Activated naive CD4-positive, alpha-beta T cell treated with anti-CD3 and anti-CD28 coated beads, Interleukin-2, amount 10 ng/mL, durations not matched to agents 7 days and 5 days (primary cell): ENCODE measurements around the gene UQCC5.

ENCODE experiments used
- CTCF ChIA-PET: fragments of 350-600 bp; sonication (Branson Sonifier 250); formaldehyde crosslinking; loops from one replicate; lab custom pipeline; 2021; ENCODE audit warnings: antibody characterized with exemption; lab: Charles Lee
- DNase-seq: peaks from one replicate; pipeline ENCODE4 v3.0.0-alpha.2; 2020
- H3K27ac Mint-ChIP-seq: one replicate; pipeline ENCODE4 v1.8.0; 2021; ENCODE audit warnings: mild to moderate bottlenecking, moderate library complexity, mixed read lengths
- H3K27me3 Mint-ChIP-seq: one replicate; pipeline ENCODE4 v1.8.0; 2021; ENCODE audit warnings: mild to moderate bottlenecking, mixed read lengths
- H3K36me3 Mint-ChIP-seq: one replicate; pipeline ENCODE4 v1.8.0; 2021; ENCODE audit warnings: mixed read lengths
- H3K4me1 Mint-ChIP-seq: one replicate; pipeline ENCODE4 v1.8.0; 2021; ENCODE audit warnings: mixed read lengths
- H3K4me3 Mint-ChIP-seq: one replicate; pipeline ENCODE4 v1.8.0; 2021; ENCODE audit warnings: mild to moderate bottlenecking, moderate library complexity, mixed read lengths
- H3K9me3 Mint-ChIP-seq: one replicate; pipeline ENCODE4 v1.8.0; 2021; ENCODE audit warnings: mixed read lengths

Gene UQCC5

DNA sequence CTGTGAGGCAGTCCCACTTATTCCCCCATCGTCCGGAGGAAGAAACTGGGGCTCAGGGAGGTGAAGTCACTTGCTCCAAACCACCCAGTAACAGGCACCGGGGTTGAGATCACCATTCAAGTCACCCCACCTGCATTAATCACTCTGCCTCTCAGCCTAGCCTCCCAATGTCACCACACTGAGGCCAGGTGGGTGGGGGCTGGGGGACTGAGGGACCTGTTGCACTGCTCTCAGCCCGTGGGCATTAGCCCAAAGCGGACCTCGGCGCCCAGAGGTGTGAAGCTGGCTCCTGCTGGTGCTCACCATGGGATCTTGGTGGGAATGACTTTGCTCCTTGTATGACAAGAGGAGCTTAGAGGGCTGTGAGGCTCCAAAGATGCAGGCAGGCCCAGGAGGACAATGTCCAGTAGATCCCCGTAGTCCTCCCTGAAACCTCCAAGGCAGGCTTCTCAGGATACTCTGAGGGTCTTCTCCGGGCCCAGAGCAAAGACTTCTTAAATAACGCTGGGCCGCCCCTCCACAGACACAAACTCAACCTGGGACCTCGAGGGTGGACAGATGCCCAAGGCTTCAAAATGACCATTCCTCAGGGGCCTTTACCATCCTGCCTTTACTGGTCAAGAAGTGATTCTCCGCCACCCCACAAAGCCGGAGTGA lies 4.4 kb upstream of the UQCC5 start:
- CTCF ChIA-PET, result no interaction called here
- Mint-ChIP-seq H3K9me3 (no peaks in the 10 kb centered on the region), H3K36me3 (peaks cover 3% of the 10 kb centered on the region), H3K4me3 (peak overlapping the region; percentile 71), H3K4me1 (peaks cover 25% of the 10 kb centered on the region), H3K27ac (no peak overlapping the region), H3K27me3 (peaks cover 8% of the 10 kb centered on the region)
- DNase-seq, result peak; percentile 20

DNA sequence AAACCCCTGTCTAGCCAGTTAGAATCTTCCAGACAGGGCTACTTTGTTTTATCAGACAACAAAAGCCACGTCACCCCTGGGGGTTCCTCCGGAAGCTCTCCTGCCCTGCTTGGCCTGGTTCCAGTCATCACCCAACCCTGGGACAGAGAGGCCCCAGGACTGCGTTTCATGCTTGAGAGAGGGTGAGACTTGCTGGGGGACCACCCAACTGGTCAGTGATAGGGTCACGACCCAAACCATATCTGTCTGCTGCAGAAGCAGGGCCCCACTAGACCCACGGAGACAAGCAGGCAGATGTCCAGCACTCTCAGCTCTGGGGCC lies 3.9 kb upstream of the UQCC5 start:
- H3K36me3 Mint-ChIP-seq, result peaks cover 5% of the 10 kb centered on the region
- H3K9me3 Mint-ChIP-seq, result no peaks in the 10 kb centered on the region
- peaks cover 30% of the 10 kb centered on the region for H3K4me1 Mint-ChIP-seq
- H3K27me3 Mint-ChIP-seq, result peaks cover 8% of the 10 kb centered on the region
- CTCF ChIA-PET, result no interaction called here
- H3K27ac Mint-ChIP-seq, result no peak overlapping the region
- peak overlapping the region; percentile 71 for H3K4me3 Mint-ChIP-seq
- DNase-seq, result peak; percentile 26

DNA sequence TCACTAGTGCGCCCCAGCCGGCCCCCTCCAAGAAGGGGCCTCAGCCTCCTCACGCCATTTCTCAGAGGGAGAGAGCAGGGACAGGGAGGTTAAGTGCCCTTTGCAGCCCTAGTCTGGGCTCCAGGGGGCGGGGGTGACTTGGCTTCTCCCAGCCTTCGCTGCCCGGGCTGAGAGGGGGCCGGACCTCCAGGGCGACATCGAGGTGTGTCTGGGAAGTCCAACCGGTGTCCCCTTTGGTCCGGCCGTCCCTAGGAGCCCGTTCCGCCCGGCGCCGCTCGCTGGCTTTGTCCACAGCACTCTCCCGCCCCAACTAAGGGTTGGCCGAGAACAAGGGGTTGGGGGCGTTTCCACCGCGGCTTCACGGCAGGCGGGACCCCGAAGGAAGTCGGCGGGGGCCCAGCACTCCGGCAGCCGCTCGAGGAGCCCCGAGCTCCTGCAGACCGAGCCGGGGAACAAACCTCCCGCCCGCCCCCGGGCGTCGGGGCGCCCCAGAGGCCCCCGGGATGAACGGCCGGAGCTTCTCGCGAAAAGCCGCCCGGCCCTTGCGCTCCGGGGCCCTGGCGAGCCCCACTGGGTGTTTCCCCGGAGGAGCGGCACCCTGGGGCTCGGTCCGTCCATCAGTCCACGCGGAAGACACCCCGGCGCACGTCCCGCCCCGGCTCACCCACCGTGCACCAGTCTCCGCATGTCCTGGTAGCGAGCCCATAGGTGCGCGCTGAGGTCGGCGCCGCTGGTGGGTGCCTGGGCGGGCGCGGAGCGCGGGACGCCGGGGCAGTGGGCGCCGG lies 3.4 kb upstream of the UQCC5 start:
- Mint-ChIP-seq H3K36me3 (peaks cover 10% of the 10 kb centered on the region), H3K27ac (no peak overlapping the region), H3K4me3 (peak overlapping the region; percentile 71), H3K27me3 (peaks cover 8% of the 10 kb centered on the region), H3K9me3 (no peaks in the 10 kb centered on the region), H3K4me1 (peaks cover 36% of the 10 kb centered on the region)
- peak; percentile 64 for DNase-seq
- CTCF ChIA-PET, result no interaction called here

DNA sequence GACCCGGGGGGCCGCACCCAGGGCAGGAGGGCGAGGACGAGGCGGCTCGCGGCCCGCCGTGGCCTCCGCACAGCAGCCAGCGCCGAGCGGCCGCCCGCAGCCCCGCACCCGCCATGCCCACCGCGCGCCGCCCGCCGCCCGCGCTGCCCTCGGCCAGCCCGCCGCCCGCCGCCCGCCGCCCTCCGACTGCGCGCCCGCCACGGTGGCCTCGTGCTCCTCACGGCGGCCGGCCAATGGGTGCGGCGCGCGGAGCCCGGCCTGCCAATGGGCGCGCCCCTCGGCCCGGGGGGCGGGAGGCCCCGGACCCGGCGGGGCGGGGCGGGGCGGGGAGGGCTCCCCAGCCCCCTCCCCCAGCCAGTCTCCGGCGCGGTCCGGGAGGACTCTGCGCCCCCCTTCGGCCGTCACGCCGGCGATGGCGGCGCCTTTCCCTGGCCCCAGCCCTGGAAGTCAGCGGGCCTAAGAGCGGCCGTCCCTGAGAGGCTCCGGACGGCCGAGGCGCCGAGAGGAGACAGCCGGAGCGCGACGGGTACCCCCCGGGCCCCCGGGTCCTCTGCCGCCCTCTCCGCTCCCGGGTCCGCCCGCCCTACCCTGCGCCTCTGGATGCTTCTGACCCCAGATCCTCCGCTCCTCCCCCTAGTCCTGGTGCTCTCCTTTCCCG lies 2.7 kb upstream of the UQCC5 start, which contains the start of gene NT5DC2:
Gene NT5DC2, minus strand, starts transcription at position 235 of the 658 bp plus-strand sequence. Its CDS starts 120 bp downstream, at position 115.
- CTCF ChIA-PET, result no interaction called here

DNA sequence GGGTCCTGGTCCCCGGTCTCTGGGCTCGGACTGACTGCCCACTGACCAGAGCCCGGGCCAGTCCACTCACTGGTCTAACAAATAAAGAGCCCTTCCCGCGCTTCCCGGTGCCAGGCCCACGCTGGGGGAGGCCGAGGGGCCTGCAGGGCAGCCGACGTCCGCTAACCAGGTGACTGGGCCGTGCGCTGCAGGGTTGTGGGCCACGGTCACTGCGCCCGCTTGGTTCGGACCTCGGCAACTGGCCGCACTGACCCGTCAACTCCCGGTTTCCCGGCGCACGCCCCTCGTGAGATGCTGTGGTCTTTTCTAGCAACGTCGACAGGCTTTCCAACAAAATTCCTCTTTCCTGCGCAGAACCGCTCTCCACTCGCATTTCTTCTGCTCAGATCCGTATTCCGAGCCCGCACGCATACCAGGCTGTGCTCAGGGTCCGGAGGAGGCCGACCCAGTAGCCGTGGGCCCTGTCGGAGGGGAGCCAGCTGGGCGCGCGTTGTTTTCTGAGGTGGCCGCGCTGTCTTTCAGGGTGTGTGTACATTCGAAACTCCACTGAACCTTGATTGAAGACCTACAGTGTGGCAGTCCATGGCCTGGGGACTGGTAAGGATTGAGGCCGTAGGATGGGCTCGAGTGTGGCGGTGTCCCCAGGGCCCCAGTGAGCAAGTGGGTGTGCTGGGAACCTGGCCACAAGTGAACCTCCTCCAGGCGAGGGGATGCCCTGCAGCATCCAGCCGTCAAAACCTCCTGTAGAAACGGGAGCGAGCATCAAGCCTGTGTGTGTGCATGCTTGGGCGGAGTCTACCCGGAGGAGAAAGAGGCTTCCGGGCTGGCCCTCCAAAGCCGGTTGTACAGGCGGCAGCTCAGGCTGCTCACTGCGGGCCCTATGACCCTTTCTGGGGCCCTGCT lies 1.9 kb upstream of the UQCC5 start:
- Mint-ChIP-seq H3K27ac (no peak overlapping the region), H3K9me3 (no peaks in the 10 kb centered on the region), H3K36me3 (peaks cover 21% of the 10 kb centered on the region), H3K4me1 (peaks cover 49% of the 10 kb centered on the region), H3K27me3 (peaks cover 8% of the 10 kb centered on the region), H3K4me3 (peak overlapping the region; percentile 75)
- CTCF ChIA-PET, result no interaction called here
- DNase-seq, result peak; percentile 20

More for the DNA sequence above, 2.7 kb upstream of the UQCC5 start, which contains the start of gene NT5DC2:
- Mint-ChIP-seq H3K4me3 (peak within 1 kb of the TSS; percentile 75), H3K9me3 (no peaks in the 10 kb centered on the region), H3K36me3 (peaks cover 15% of the 10 kb centered on the region), H3K27ac (no peak within 1 kb of the TSS), H3K27me3 (peaks cover 8% of the 10 kb centered on the region), H3K4me1 (peaks cover 42% of the 10 kb centered on the region)
- DNase-seq, result peak; percentile 75

DNA sequence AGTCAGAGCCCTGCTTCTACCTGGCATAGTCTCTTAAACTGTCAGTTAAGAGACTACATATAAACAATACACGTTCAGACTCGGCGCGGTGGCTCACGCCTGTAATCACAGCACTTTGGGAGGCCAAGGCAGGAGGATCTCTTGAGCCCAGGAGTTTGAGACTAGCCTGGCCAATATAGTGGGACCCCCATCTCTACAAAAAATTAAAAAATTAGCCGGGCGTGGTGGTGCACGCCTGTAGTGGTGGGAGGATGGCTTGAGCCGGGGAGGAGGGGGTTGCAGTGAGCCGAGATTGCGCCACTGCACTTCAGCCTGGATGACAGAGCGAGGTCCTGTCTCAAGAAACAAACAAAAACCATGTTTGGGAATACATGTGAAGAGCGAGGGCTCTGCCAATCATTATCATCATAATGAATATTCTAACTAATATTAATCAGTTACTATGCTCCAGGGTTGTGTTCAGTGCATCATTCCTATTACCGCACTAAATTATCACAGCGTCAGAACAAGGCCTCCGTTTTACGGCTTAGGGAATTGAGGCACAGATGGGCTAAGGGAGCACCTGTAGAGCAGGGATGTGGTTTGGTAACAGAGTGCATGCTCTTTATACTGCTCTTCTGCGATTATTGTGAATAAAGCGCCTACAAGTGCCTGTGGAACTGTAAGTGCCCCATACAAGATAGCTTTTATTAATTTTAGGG lies 844 bp upstream of the UQCC5 start:
- Mint-ChIP-seq H3K4me1 (peaks cover 55% of the 10 kb centered on the region), H3K27me3 (peaks cover 8% of the 10 kb centered on the region), H3K36me3 (peaks cover 23% of the 10 kb centered on the region), H3K9me3 (no peaks in the 10 kb centered on the region), H3K27ac (peak overlapping the region; percentile 2), H3K4me3 (peak overlapping the region; percentile 92)
- CTCF ChIA-PET, result interaction anchor here (0.6 kb wide), 1 partner anchor 124 kb away, joined by 3 read pairs; no protein-coding TSS in a partner anchor
- DNase-seq, result peak; percentile 19

DNA sequence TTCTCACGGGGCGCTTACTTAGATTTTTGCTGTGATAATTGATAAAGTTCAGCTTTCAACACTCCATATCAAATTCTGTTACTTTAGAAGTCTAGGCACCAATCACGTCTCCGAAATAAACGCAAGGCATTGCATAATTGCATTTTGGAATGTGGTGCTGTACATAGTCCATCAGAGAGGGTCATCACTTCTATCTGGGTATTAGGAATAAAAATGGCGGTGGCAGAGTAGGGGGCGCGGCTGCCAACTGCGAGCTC lies 365 bp upstream of the UQCC5 start:
- no peak for DNase-seq
- Mint-ChIP-seq H3K4me3 (peak overlapping the region; percentile 92), H3K27ac (no peak overlapping the region), H3K36me3 (peaks cover 25% of the 10 kb centered on the region), H3K27me3 (peaks cover 8% of the 10 kb centered on the region), H3K9me3 (no peaks in the 10 kb centered on the region), H3K4me1 (peaks cover 56% of the 10 kb centered on the region)
- CTCF ChIA-PET, result interaction anchor here (0.6 kb wide), 1 partner anchor 124 kb away, joined by 3 read pairs; no protein-coding TSS in a partner anchor

GRCh38 chr3:52537165-52537620 lies 788 bp downstream of the UQCC5 start:
- Mint-ChIP-seq H3K27ac (peak overlapping the region; percentile 94), H3K4me3 (peak overlapping the region; percentile 92), H3K27me3 (peaks cover 8% of the 10 kb centered on the region), H3K4me1 (peaks cover 56% of the 10 kb centered on the region), H3K36me3 (peaks cover 33% of the 10 kb centered on the region), H3K9me3 (no peaks in the 10 kb centered on the region)
- CTCF ChIA-PET, result no interaction called here
- no peak for DNase-seq

DNA sequence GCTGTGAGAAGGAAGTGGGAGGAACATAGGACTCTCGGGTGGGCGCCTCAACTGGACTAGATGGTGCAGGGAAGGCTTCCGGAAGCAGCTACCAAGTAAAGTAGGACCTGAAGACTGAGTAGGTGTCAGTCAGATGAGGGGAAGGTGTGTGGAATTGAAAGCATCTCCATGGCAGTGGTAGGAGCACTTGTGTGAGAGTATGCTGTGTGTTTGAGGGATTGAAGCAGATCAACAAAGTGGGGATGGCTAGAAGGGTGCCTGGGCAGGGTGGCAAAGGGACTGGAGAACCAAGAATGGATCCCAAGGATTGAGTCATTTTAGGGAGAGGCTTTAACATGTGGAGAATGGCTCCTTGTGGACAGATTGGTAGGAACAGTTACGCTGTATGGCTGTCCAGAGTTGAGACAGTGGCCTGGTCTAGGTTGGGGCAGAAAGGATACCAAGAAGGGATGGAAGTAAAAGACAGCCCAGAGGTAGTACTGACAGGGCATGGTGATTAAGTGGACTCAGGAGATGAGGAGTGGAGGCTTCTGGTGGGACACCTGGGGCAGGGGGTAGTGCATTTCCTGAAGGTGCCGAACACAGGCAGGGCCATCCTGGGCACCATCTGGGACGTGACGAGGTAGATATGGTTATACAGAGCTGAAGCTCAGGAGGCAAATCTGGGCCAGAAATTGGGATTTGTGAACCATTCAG lies 1.5 kb downstream of the UQCC5 start:
- CTCF ChIA-PET, result no interaction called here
- Mint-ChIP-seq H3K4me3 (peak overlapping the region; percentile 92), H3K27me3 (peaks cover 1% of the 10 kb centered on the region), H3K9me3 (no peaks in the 10 kb centered on the region), H3K36me3 (peaks cover 33% of the 10 kb centered on the region), H3K27ac (peak overlapping the region; percentile 94), H3K4me1 (peaks cover 52% of the 10 kb centered on the region)
- no peak for DNase-seq

GRCh38 chr3:52539010-52539653 lies 2.7 kb downstream of the UQCC5 start:
- Mint-ChIP-seq H3K27me3 (no peaks in the 10 kb centered on the region), H3K4me3 (peak overlapping the region; percentile 34), H3K4me1 (peaks cover 52% of the 10 kb centered on the region), H3K27ac (peak overlapping the region; percentile 69), H3K9me3 (no peaks in the 10 kb centered on the region), H3K36me3 (peaks cover 36% of the 10 kb centered on the region)
- DNase-seq, result no peak
- CTCF ChIA-PET, result no interaction called here

- Mint-ChIP-seq H3K4me1 (peaks cover 36% of the 10 kb centered on the region), H3K36me3 (peaks cover 47% of the 10 kb centered on the region), H3K27me3 (no peaks in the 10 kb centered on the region), H3K9me3 (no peaks in the 10 kb centered on the region), H3K4me3 (no peak overlapping the region), H3K27ac (no peak overlapping the region)
- CTCF ChIA-PET, result interaction anchor here (1.0 kb wide), 1 partner anchor 22 kb away, joined by 4 read pairs; no protein-coding TSS in a partner anchor
- no peak for DNase-seq
Observed at GRCh38 chr3:52541050-52541449, 4.6 kb downstream of the UQCC5 start.

DNA sequence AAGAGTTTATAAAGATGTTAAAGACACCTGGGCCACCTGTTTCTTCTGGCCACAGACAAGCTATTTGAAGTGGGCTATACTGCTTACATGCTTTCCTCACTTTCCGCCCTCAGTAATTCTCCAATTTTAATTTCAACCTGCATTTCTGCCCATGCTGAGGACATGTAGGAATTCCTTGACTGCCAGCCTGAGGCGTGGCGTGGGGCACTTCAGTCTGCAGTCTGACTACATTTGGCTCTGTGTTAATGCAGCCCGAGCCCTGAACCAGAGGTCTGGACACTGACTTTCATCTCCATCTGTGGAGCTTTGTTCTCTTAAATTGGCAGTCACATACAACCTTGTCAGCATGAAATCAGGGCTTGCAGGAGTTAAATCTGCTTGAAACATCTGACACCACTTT lies 8.5 kb downstream of the UQCC5 start:
- Mint-ChIP-seq H3K4me1 (peaks cover 8% of the 10 kb centered on the region), H3K36me3 (peaks cover 39% of the 10 kb centered on the region), H3K4me3 (no peak overlapping the region), H3K27me3 (no peaks in the 10 kb centered on the region), H3K27ac (no peak overlapping the region), H3K9me3 (no peaks in the 10 kb centered on the region)
- DNase-seq, result no peak
- CTCF ChIA-PET, result no interaction called here
